MCF 10A (cell line): Measurements from ENCODE around the gene SF3B5. TPM values are rescaled to one million over a fixed set of nuclear protein-coding genes. Genes with fewer than 3 reads are reported as not detected.

Source experiments
- BruUV-seq: library from RNA; stranded (reverse); fragments of 400-500 nt; replicated peaks from 2 replicates; lab custom pipeline; 2021; lab: Mats Ljungman, UMichigan
- CTCF ChIA-PET: fragments of 300-600 bp; sonication (Branson Sonifier 250); formaldehyde crosslinking; extraction: SDS; loops from one replicate; lab custom pipeline; 2021; ENCODE audit warnings: antibody characterized with exemption, inconsistent platforms; lab: Yijun Ruan, JAX
- POLR2A ChIA-PET: fragments of 300-600, 350-650 bp; sonication (Branson Sonifier 250); formaldehyde crosslinking; extraction: SDS; loops from one replicate; lab custom pipeline; 2020; ENCODE audit warnings: antibody characterized with exemption, inconsistent platforms; lab: Yijun Ruan, JAX
- DNase-seq: peaks from one replicate; pipeline ENCODE4 v3.0.0-alpha.2; 2018; ENCODE audit not compliant: unreplicated experiment
- H3K27ac Mint-ChIP-seq: one replicate; pipeline ENCODE4 v1.8.0; 2022; ENCODE audit warnings: mild to moderate bottlenecking, low read depth, mixed read lengths; ENCODE audit not compliant: unreplicated experiment
- H3K27me3 Mint-ChIP-seq: one replicate; pipeline ENCODE4 v1.8.0; 2022; ENCODE audit warnings: mixed read lengths; ENCODE audit not compliant: insufficient read depth, unreplicated experiment
- H3K36me3 Mint-ChIP-seq: one replicate; pipeline ENCODE4 v1.8.0; 2022; ENCODE audit warnings: mild to moderate bottlenecking, moderate library complexity, mixed read lengths; ENCODE audit not compliant: insufficient read depth, unreplicated experiment
- H3K4me1 Mint-ChIP-seq: one replicate; pipeline ENCODE4 v1.8.0; 2022; ENCODE audit warnings: mixed read lengths; ENCODE audit not compliant: insufficient read depth, unreplicated experiment
- H3K4me3 Mint-ChIP-seq: one replicate; pipeline ENCODE4 v1.8.0; 2022; ENCODE audit warnings: mild to moderate bottlenecking, moderate library complexity, mixed read lengths; ENCODE audit not compliant: unreplicated experiment
- H3K9me3 Mint-ChIP-seq: one replicate; pipeline ENCODE4 v1.8.0; 2022; ENCODE audit warnings: mixed read lengths; ENCODE audit not compliant: unreplicated experiment
- CTCF ChIP-seq: fragments of 200-600 bp; IDR thresholded peaks from one replicate; pipeline ENCODE4 v1.8.0; 2022; ENCODE audit warnings: antibody characterized with exemption, mild to moderate bottlenecking; ENCODE audit not compliant: unreplicated experiment
- intact Hi-C: fragments of 100-400 bp; cut with micrococcal nuclease; formaldehyde crosslinking; loops from 2 replicates; pipeline ENCODE4 v1.14.1; 2022
- total RNA-seq: library from RNA; stranded (reverse); gene quantifications from 2 replicates; pipeline ENCODE4 v1.2.3, GENCODE V29; 2022

SF3B5 gene
- total RNA-seq, 1 experiment from 2014 or later: 211 TPM

GRCh38 chr6:144055121-144055931 is 40.0 kb downstream of the SF3B5 start:
- Mint-ChIP-seq H3K36me3 (no peaks in the 10 kb centered on the region), H3K27ac (no peak overlapping the region), H3K9me3 (no peaks in the 10 kb centered on the region), H3K4me3 (no peak overlapping the region), H3K4me1 (peaks cover 6% of the 10 kb centered on the region), H3K27me3 (peaks cover 16% of the 10 kb centered on the region)
- no peak for DNase-seq
- TF ChIP-seq CTCF: no peak
- ChIA-PET POLR2A (interaction anchor here (0.5 to 1.2 kb wide), 4 partner anchors 8 to 49 kb away, joined by 3 to 4 read pairs (median 3); partner anchors contain the start of gene SF3B5), CTCF (no interaction called here)
- intact Hi-C loops: no loop called here
- no TSS peak for BruUV-seq

GRCh38 chr6:144053601-144054000 is 41.8 kb downstream of the SF3B5 start:
- Mint-ChIP-seq H3K4me1 (peaks cover 6% of the 10 kb centered on the region), H3K9me3 (no peaks in the 10 kb centered on the region), H3K27me3 (peaks cover 16% of the 10 kb centered on the region), H3K4me3 (no peak overlapping the region), H3K36me3 (no peaks in the 10 kb centered on the region), H3K27ac (no peak overlapping the region)
- no TSS peak for BruUV-seq
- intact Hi-C loops: no loop called here
- TF ChIP-seq CTCF: no peak
- CTCF ChIA-PET: no interaction called here
- POLR2A ChIA-PET: no interaction called here
- no peak for DNase-seq

GRCh38 chr6:144052488-144052887 is 42.9 kb downstream of the SF3B5 start:
- BruUV-seq: no TSS peak
- H3K27me3 Mint-ChIP-seq: peaks cover 16% of the 10 kb centered on the region
- H3K4me1 Mint-ChIP-seq: peaks cover 6% of the 10 kb centered on the region
- no peak for TF ChIP-seq CTCF
- H3K36me3 Mint-ChIP-seq: no peaks in the 10 kb centered on the region
- no peak overlapping the region for H3K4me3 Mint-ChIP-seq
- POLR2A ChIA-PET: no interaction called here
- no peak for DNase-seq
- intact Hi-C loops: no loop called here
- CTCF ChIA-PET: interaction anchor here (0.7 kb wide), 1 partner anchor 66 kb away, joined by 3 read pairs; no protein-coding TSS in a partner anchor
- peaks cover 2% of the 10 kb centered on the region for H3K9me3 Mint-ChIP-seq
- H3K27ac Mint-ChIP-seq: no peak overlapping the region

GRCh38 chr6:144049386-144049785 is 46.0 kb downstream of the SF3B5 start:
- H3K27ac Mint-ChIP-seq: no peak overlapping the region
- ChIA-PET POLR2A (no interaction called here), CTCF (no interaction called here)
- no peaks in the 10 kb centered on the region for H3K27me3 Mint-ChIP-seq
- TF ChIP-seq CTCF: no peak
- DNase-seq: no peak
- intact Hi-C loops: no loop called here
- BruUV-seq: no TSS peak
- no peak overlapping the region for H3K4me3 Mint-ChIP-seq
- H3K4me1 Mint-ChIP-seq: no peaks in the 10 kb centered on the region
- H3K9me3 Mint-ChIP-seq: peaks cover 5% of the 10 kb centered on the region
- no peaks in the 10 kb centered on the region for H3K36me3 Mint-ChIP-seq
